RCC 7860 (cell line): ENCODE results near the gene TMC1.
"Not testable (repeated sequence)": the region's sequence is repeated elsewhere in the genome, so short reads cannot be mapped to it uniquely, and the experiment has no call there.

Source experiments
- DNase-seq: peaks from one replicate; pipeline ENCODE4 v3.0.0-alpha.2; 2015; ENCODE audit warnings: low spot score
- FAIRE-seq: peaks from 2 replicates; lab custom pipeline; 2012; peaks lifted over from hg19 to GRCh38; lab: Jason Lieb, UNC

The TMC1 gene

DNA sequence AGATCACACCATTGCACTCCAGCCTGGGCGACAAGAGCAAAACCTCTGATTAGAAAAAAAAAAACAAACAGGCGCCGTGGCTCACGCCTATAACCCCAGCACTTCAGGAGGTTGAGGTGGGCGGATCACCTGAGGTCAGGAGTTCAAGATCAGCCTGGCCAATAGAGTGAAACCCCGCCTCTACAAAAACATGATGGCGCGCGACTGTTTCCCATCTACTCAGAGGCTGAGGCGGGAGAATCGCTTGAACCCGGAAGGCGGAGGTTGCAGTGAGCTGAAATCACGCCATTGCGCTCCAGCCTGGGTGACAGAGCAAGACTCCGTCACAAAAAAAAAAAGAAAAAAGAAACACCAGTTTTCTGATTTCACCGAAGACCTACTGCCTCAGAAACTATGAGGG is at the start of gene TMC1:
Gene TMC1 (plus strand): TSS at position 193 of the 400 bp plus-strand sequence. CDS start 127,041 bp downstream, outside the sequence.
- FAIRE-seq, DNase-seq: not testable (repeated sequence)

DNA sequence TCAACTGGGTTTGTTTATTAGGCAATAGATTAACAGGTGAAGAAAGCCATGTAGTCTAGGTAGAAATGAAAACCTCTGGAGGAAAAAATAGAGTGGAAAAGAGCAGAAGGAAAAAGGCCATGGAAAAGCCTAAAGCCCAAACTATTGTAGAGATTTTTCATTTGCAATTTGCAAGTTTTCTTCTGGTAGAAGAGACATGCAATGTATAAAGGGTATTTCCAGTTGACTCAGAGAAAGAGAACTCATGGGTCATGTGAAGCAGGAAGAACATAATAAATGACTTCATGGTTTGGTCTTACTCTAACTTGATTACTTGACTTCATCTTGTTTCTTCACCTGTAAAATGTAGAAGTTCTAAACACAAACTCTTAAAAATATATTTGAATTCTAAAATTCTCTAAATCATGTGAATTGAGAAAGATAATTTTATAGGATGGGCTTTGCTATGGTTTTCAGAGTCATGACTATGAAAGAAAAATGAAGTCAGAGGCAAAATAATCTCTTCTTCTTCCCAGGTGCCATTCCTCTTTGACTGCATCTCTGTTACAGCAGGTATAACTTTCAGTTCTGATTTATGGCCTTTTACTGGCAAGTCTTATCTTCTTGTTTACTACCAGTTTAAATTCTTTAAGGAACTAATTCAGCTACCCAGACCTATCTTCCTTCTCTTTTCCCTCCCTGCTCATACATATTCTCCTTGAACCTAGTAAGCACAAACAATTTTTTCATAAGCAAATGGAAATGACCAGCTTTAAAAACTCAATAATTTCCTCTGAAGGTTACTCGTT is 47.7 kb upstream of the TMC1 start:
- FAIRE-seq (peak; percentile 83), DNase-seq (peak; percentile 74)

DNA sequence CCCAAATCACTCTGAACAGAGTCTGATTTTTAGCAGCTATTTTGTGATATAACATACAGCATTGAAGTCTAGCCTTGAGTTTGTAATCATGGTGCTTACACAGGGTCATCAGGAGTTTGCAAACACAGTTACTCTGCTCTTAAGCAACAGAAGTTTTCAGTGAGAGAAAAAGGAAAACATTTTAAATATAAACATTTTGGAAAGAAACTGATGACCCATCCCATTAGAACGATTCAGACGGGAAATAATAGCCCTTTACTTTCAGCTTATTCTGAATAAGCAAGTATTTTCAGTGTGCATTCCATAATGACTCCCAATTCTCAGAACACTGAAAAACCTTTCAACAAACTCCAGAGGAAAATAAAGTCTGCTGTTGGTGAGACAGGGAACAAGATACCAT is 46.7 kb upstream of the TMC1 start:
- DNase-seq: no peak
- FAIRE-seq: no peak

DNA sequence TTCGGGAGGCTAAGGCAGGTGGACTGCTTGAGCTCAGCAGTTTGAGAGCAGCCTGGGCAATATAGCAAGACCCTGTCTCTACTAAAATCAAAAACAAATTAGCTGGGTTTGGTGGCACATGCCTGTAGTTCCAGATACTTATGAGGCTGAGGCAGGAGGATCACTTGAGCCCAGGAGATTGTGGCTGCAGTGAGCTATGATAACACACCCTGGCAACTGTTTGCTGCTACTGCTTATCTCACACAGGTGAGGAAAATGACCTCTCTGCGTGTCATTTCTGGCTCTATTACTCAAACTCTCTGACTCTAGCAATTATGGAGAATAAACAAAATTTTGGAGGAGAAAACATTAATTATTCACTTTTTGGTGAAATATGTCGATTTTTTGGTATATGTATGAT is 45.3 kb upstream of the TMC1 start:
- no peak for FAIRE-seq
- no peak for DNase-seq

DNA sequence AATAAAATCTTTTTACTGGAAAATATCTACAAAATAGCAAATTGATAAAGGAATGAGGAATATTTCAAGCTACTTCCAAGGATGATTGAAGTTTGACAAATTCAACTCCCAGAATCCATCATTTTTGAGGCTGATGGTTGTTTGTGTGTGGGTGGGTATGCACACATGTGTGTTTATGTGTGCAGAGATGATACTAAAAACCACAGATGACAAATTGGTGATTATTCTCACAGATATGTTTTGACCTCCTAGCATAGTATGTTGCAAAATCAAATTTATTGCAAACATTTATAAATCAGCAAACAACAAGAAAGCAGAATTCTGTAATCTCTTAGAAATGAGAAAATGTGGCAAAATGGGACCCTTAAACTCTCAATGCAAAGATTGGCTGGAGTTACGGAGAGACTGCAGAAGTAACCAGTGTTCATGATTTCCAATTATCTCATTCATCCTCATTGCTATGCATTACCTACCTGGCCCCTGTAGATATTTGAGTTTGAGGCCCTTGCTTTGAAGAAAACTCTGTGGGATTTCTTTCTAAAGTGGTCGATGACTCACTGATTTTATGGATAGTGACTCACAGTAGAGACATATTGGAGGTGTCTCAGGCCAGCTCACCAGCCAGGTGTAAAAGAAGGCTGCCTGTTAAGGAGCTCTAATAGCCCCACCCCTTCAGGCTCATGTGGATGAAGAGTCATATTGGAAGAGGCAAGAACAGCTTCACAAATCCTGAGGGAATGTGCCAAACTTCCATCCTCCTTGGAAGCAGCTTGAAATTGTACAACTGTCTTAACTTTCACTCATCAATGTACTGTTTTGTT is 44.6 kb upstream of the TMC1 start:
- DNase-seq (peak; percentile 93), FAIRE-seq (peak; percentile 98)

DNA sequence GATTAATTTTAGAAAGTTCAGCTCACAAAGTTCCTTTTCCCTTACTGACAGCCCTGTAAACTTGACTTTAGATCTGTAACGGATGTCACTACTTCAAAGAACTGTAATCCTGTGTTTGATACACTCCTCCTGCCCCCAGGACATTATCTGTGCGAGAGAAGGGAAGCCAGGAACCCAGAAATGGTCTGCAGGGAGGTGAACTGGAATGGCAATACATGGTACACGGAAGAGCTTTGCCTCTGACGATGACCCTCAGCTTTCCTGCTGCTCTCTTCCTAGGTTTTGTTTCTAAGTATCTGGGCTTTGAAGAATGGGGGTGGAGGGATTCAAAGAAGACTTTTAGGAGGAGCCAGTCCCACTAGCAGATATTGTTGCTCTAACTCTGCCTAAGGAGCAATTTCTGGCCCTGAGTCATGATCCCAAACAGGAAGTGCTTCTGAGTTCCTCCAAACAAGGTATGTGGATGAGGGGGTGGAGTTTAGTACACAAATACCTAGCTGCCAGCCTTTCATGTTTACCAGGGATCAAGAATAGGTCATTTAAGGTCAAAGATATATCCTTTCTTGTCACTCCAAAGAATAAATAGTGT is 43.4 kb upstream of the TMC1 start:
- FAIRE-seq (peak; percentile 65), DNase-seq (peak; percentile 65)

DNA sequence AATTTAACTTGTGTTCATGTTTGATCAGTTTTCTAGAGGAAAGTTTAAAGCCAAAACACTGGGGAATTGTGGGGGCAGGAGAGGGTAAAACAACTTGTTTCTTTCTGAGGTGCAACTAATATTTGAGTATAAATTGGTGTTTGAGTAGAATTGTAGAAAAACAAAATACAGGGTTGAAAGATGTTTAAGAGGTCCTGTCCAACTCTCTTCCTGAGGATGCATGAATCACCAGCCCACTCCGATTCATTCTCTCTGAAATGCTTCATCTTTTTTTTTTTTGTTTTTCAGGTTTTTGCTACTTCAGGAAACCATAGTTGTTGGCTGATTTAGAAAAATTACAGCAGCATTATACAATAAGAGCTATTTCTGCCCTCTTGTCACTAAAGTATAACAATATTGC is 42.4 kb upstream of the TMC1 start:
- FAIRE-seq: no peak
- DNase-seq: no peak

DNA sequence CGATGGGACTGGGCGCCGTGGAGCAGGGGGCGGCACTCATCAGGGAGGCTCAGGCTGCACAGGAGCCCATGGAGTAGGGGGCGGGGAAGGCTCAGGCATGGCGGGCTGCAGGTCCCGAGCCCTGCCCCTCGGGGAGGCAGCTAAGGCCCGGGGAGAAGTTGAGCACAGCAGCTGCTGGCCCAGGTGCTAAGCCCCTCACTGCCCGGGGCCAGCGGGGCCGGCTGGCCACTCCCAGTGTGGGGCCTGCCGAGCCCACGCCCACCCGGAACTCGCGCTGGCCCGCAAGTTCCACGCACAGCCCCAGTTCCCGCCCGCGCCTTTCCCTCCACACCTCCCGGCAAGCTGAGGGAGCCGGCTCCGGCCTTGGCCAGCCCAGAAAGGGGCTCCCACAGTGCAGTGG is 41.1 kb upstream of the TMC1 start:
- not testable (repeated sequence) for FAIRE-seq, DNase-seq

DNA sequence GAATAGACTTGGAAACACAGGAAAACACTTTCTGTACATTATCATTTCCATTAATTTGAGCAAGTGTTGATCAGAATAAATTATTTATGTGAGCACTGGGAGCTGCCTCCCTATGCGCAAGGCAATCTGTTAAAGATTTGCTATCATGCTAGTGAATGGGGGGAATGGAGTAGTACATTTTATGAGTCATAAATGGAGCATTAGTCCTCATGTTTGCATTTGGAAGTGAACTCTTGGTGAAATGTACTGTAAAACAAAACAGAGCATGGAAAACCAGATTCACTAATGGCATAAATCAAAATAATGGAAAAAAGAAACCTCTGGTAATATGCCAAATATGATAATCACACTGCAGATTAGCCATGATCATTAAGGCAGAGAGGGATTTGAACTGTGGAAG is 40.5 kb upstream of the TMC1 start:
- DNase-seq (peak; percentile 66), FAIRE-seq (peak; percentile 93)

DNA sequence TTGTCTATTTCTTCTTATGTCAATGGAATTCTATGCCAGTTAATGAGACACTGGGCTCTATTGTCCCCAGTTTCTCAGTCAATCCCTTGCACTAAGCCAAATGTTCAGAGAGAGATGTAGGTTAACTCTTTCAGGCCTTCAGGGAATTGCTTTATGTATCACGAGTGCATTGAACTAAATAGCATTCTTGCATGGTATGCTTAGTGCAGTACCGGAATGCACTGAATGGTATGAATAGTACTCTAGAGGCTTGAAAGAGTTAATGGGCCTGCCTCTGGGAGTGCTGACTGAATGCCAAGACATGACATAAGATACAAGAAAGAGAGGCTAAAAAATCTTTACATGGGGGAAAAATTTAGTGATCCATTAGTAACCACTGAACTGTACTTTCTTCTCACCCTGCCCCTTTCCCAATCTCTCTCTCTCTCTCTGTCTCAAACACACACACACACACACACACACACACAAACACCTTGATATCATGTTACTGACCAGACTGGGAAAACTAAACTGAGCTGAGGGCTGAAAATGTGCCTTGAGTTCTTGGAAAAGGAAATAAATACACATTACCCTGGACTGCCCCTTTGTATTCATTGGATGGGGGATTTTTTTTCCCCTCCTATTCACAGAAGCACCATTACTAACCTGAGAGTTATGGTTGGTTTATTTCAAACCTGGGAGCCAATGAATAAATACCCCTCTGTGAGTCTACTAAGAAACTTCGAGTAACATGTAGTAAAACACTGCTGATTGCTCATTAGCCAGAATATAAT is 35.4 kb upstream of the TMC1 start:
- FAIRE-seq (peak; percentile 85), DNase-seq (peak; percentile 64)

DNA sequence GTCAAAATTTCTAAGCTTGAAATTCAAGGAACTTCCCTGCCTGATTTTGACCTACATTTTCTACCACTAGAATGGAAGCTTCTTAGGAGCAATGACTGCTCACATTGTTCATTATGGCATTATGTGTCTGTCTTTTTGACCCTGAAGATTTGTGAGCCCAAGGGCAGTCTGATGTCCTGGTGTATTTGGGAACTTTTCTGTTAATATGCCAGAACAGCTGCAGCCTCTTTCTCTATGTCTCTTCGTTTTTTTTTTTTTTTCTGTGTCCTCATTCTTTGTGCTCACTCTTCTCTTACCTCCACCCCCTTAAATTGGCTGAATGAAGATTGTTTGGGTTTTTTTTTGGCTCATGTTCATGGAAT is 34.8 kb upstream of the TMC1 start:
- FAIRE-seq (no peak), DNase-seq (no peak)

DNA sequence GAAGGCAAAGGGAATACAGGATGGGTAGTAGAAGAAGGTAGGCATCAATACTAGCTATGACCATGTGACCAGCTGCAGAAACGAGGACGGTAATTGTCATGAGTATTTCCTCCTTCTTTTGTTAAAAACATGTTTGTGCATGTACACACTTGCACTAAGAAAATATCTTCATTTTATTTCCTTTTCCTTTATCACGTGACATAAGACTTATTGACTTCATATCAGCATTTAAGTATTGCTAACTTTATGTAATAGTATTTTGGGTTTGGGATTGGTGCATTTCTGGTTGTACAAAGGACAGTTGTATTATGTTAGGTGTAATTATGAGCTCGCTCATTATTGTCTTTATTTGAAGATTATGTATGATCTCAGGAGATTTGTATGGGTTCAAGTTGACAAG is 33.7 kb upstream of the TMC1 start:
- FAIRE-seq, DNase-seq: not testable (repeated sequence)

DNA sequence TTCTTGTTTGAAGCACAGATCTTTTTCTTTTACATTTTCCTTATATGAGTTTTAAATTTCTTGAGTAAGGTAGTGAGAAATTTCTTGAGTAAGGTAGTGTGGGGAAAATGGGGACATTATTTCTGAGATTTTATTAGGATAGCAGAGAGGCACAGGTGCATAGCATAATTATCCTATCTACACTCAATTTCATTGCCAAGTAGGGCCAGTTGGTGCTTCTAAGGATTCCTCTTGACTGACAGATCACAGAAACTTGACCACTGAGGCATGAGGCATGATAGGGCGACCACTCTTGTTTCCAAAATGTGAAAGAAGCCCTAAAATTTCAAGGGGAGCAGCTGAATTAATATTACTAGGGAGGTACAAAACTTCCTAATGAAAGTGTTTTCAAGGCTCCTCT is 31.4 kb upstream of the TMC1 start:
- DNase-seq (no peak), FAIRE-seq (no peak)

DNA sequence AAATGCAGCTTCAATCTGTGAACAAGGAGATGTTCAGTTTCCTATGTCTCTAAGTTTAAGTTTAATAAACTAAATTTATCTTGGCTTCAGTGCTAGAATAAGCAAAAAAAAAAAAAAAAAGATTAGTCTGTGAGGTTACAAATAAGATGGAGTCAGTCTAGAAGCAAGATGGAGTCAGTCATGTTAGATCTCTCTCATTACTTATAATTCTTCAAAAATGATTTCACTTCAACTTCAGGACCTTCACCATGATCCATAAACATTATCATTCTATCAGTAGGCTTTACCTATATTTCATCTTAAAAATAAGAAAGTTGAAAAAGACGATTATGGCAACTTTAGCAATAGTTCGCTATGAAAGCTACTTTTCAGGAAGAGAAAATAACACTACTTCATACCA is 30.2 kb upstream of the TMC1 start:
- FAIRE-seq (no peak), DNase-seq (no peak)

DNA sequence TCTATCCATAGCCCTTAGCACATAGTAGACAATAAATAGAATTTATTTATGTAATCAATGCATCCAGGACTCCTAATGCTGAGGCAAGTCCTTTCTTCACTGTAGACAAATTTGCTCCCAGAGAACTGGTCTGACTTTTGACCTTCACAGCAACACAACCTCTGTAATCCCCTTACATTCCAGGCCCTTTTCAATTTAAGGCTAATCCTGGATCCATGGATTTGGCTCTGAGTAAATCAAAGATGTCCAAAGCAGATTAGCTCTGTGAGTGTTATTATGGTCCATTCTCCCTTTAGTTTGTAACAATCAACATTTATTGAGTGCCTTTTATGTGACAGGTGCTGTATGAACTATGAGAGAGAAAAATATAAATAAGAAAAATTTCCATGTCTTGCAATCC is 27.4 kb upstream of the TMC1 start:
- FAIRE-seq: no peak

DNA sequence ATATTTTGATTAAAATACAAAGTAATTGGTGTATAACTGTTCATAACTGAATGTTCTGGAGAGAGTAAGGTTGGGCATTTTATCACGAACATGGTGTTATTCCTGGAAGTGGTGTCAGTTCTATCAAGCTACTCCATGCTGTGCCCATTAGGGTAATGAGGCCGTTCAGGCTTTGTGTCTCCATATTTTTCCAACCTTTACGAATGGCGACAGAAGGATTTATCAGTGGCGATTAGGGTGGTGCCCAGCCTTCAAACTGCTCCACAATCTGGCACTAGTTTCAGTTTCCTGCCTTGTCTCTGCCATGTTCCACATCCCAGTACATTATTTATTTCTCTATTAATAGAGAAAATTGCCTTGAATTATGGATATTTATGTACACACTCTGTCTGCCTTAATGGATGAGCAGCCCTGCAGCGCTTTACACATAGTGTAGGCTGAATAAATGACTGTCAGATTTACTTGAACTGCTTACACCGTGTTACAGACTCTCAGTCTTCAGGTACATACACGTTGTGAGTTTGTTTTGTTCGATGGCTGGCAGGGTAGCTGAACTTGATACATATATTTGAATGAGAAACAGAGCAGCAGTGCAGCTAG is 23.9 kb upstream of the TMC1 start:
- no peak for FAIRE-seq

More for the DNA sequence above, 27.4 kb upstream of the TMC1 start:
- no peak for DNase-seq

DNA sequence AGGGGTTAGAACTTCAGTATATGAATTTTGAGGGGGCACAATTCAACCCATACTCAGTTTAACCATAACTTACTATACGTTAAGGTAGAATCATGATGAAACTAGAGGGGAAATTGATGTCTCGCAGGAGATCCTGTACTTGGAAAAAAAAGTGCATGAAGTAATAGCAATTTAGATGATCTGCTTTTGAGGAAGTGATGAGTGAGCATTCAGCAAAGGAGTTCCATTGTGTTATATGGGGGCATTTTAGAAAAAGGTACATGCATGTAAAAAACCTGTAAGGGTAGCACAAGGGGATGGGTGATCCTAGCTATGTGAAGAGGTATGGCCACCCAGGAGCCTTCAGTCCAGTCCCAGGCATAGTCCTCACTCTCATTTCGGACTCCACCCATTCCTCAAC is 14.8 kb upstream of the TMC1 start:
- FAIRE-seq (no peak), DNase-seq (no peak)

More for the DNA sequence above, 23.9 kb upstream of the TMC1 start:
- no peak for DNase-seq

DNA sequence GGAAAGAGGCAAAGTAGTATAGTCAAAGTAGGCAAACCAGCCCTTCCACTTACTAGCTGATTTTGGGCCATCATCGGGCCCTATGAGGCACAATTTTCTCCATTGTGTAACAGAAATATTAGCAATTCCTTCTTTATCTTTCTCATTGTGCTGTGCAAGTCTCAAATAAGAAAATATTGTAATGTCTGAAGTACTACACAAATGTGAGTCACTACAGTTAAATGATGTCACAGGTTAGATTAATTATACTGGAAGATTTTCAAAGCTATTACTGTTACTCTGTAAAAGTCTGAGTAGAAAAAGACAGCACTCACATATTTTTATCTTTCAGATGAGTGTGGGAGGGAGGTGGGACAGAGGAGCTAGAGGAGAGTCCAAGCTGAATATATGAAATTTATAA is 12.4 kb upstream of the TMC1 start:
- DNase-seq: peak; percentile 37
- peak; percentile 77 for FAIRE-seq

DNA sequence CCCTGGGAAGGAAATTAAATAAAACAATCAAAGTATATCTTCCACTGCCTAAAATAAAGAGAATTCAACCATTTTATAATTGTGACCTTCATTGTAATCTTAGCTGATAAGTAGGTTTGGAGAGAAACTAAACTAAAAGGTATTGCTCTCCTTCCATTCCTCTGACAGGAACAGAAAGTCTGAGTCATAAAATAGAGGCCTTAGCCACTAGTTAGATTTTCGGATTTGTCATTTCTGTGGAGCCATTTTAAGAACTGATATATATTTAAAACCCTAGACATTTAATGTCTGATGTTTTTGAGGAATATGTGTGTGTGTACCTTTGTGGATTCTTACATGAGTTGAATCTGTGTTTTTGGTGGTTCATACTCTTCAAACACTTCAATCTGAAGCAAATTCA is 11.8 kb upstream of the TMC1 start:
- DNase-seq (peak; percentile 44), FAIRE-seq (peak; percentile 92)

DNA sequence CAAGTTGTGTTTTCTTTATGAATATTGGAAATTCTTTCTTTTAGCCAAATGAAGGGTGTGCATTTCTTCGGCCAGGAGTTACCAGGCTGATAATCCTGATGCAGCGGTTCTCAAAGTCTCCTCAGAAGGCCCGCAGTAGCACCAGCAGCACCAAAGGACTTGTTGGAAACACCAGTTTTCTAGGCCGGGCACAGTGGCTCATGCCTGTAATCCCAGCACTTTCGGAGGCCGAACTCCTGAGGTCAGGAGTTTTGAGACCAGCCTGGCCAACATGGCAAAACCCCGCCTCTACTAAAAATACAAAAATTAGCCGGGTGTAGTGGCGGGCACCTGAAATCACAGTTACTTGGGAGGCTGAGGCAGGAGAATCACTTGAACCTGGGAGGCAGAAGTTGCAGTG is 397 bp upstream of the TMC1 start:
- DNase-seq, FAIRE-seq: not testable (repeated sequence)
